Activated CD4-positive, alpha-beta T cell treated with anti-CD3 and anti-CD28 coated beads for 24 hours (primary cell): ENCODE measurements around the gene GGCX.
A peak's percentile ranks its signal among the peaks of the same experiment; 100 is the strongest.
"Not testable (repeated sequence)": the region's sequence is repeated elsewhere in the genome, so short reads cannot be mapped to it uniquely, and the experiment has no call there.

ENCODE experiments used
- DNase-seq, 2 donors: peaks; one replicate each; pipeline ENCODE4 v3.0.0-alpha.2; 2020; ENCODE audit warnings: low read depth in 2 of 2

Gene GGCX

GRCh38 chr2:85575739-85576138 lies 14.4 kb upstream of the GGCX start:
- DNase-seq, result no peak

- no peak for DNase-seq
Measured at GRCh38 chr2:85566265-85566664, 5.0 kb upstream of the GGCX start.

- DNase-seq, result no peak
Measured at GRCh38 chr2:85564144-85564563, 2.9 kb upstream of the GGCX start.

GRCh38 chr2:85560812-85561279 lies 447 bp downstream of the GGCX start:
- no peak for DNase-seq

- DNase-seq, result not testable (repeated sequence)
Measured at GRCh38 chr2:85560403-85560726, 928 bp downstream of the GGCX start.

GRCh38 chr2:85558160-85558559 lies 3.1 kb downstream of the GGCX start:
- DNase-seq, result no peak

- no peak for DNase-seq
Measured at GRCh38 chr2:85557130-85557529, 4.2 kb downstream of the GGCX start.

GRCh38 chr2:85554980-85555612 lies 6.2 kb downstream of the GGCX start:
- no peak for DNase-seq

- no peak for DNase-seq
Measured at GRCh38 chr2:85553184-85553583, 8.1 kb downstream of the GGCX start.

- peak; percentile 82 to 85 for DNase-seq
Measured at GRCh38 chr2:85551698-85552678, 9.3 kb downstream of the GGCX start.

- no peak for DNase-seq
Measured at GRCh38 chr2:85550486-85550885, 10.8 kb downstream of the GGCX start.

GRCh38 chr2:85549826-85550225 lies 11.5 kb downstream of the GGCX start:
- no peak for DNase-seq

GRCh38 chr2:85549095-85549494 lies 12.2 kb downstream of the GGCX start:
- no peak for DNase-seq

GRCh38 chr2:85548608-85548900 lies 12.7 kb downstream of the GGCX start:
- no peak for DNase-seq

GRCh38 chr2:85547859-85548607 lies 13.3 kb downstream of the GGCX start:
- no peak for DNase-seq

GRCh38 chr2:85547089-85547858 lies 14.0 kb downstream of the GGCX start:
- no peak for DNase-seq

- DNase-seq, result no peak
Measured at GRCh38 chr2:85545780-85546240, 15.5 kb downstream of the GGCX start.

- not testable (repeated sequence) for DNase-seq
Measured at GRCh38 chr2:85544915-85545779, 16.1 kb downstream of the GGCX start.

- DNase-seq, result not testable (repeated sequence)
Measured at GRCh38 chr2:85544254-85544691, 17.0 kb downstream of the GGCX start.

- DNase-seq, result no peak
Measured at GRCh38 chr2:85542777-85543176, 18.5 kb downstream of the GGCX start.
